ENCODE measurements around the gene FRAS1. TPM values are rescaled to one million over a fixed set of nuclear protein-coding genes. Genes with fewer than 3 reads are reported as not detected.

Gene FRAS1
- total and polyA plus RNA-seq, 2 donors (not counting 3 experiments of a cell fraction or from before 2014, with no cell fraction given) = 1.4 to 3.6 TPM

DNA sequence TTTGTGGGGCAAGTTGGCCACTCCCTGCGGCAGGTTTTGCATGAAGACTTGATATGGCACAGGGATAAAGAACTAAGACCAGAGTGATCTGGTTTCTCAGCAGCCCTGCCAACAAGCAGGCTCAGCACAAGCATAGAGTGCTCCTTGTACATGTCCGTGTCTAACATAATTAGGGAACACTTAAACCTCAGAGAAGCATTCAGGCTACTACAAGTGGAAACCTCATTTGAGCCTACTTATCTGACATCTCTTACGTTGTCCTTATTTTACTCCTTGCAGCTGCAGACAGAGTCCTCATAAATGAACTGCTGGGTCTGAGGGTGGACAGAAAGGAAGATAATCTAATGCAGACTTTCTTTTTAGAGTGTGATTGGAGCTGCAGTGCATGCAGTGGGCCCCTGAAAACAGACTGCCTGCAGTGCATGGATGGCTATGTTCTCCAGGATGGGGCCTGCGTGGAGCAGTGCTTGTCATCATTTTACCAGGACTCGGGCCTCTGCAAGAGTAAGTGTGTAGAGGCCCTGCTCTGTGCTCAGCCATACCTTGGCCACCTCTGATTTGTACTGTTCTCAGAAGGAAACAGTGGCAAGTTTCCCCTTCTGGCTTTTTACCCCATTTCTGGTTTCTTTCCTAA, 315.3 kb downstream of the FRAS1 start:
- CTCF ChIA-PET = no interaction called here
- FAIRE-seq = no peak
- POLR2A ChIA-PET = no interaction called here

DNA sequence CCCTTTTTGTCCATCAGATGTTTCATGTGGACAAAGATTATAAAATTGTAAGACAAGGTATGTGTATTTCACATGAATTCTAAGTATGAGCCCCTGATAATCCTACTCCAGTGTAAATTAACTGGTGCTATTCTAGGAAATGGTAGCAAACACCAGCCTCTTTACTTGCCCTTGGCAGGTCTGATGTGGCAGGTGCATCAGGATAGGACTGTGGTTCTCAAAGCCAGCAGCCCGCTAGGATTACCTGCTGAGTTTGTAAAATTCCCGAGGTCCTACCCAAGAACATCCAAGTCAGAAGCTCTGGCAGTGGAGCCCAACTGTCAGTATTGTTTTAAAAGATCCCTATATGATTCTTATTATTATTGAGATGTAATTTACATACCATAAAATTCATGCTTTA, 320.4 kb downstream of the FRAS1 start:
- Histone ChIP-seq H3K4me1 (ENCODE audit: control insufficient read depth, extremely low read depth, insufficient read depth, low read length) (no peaks in the 10 kb centered on the region), H3K79me2 (ENCODE audit: control insufficient read depth, insufficient read depth, low read length) (no peaks in the 10 kb centered on the region), H3K27ac (ENCODE audit: insufficient read depth, low read depth, low read length) (no peak overlapping the region), H2AFZ (ENCODE audit: low read depth, low read length) (no peak overlapping the region), H3K9me1 (replicated peaks; ENCODE audit: control insufficient read depth, extremely low read depth, insufficient read depth, low read length) (no peaks in the 10 kb centered on the region), H3K4me3 (replicated peaks in 1 of 3; ENCODE audit: insufficient read depth in 1 of 3, low read depth in 1 of 3, low read length in 3 of 3) (no peak overlapping the region), H3K9ac (replicated peaks; ENCODE audit: extremely low read depth, insufficient read depth, low read length) (no peak overlapping the region), H3K36me3 (ENCODE audit: control insufficient read depth in 2 of 2, extremely low read depth in 1 of 2, insufficient read depth in 2 of 2, low read length in 2 of 2) (no peaks in the 10 kb centered on the region), H3K27me3 (ENCODE audit: control insufficient read depth in 2 of 2, insufficient read depth in 2 of 2, low read length in 2 of 2) (no peaks in the 10 kb centered on the region), H4K20me1 (replicated peaks; ENCODE audit: control insufficient read depth, extremely low read depth, insufficient read depth, low read length) (no peaks in the 10 kb centered on the region), H3K9me3 (replicated peaks; ENCODE audit: control insufficient read depth, insufficient read depth, low read length) (no peaks in the 10 kb centered on the region), H3K4me2 (ENCODE audit: insufficient read depth, low read length) (no peak overlapping the region)
- POLR2A ChIA-PET = no interaction called here
- DNase-seq (ENCODE audit: low read depth, low spot score) (no peak), FAIRE-seq (no peak)
- dilution Hi-C loops (cut with MboI; ENCODE audit: extremely low pct_ligation_motif_present, low sequenced_read_pairs) (no loop called here), intact Hi-C loops (cut with micrococcal nuclease) (no loop called here)
- CTCF ChIA-PET = no interaction called here
- no TSS peak for BruUV-seq (replicated peaks)
- TF ChIP-seq MYC (IDR thresholded peaks at IDR 0.05; ENCODE audit: low read depth, low read length) = no peak
- no peak for TF ChIP-seq GATA2 (IDR thresholded peaks at IDR 0.05; ENCODE audit: insufficient read depth, insufficient read length, low read depth, low read length)
- TF ChIP-seq, protein P1, sequence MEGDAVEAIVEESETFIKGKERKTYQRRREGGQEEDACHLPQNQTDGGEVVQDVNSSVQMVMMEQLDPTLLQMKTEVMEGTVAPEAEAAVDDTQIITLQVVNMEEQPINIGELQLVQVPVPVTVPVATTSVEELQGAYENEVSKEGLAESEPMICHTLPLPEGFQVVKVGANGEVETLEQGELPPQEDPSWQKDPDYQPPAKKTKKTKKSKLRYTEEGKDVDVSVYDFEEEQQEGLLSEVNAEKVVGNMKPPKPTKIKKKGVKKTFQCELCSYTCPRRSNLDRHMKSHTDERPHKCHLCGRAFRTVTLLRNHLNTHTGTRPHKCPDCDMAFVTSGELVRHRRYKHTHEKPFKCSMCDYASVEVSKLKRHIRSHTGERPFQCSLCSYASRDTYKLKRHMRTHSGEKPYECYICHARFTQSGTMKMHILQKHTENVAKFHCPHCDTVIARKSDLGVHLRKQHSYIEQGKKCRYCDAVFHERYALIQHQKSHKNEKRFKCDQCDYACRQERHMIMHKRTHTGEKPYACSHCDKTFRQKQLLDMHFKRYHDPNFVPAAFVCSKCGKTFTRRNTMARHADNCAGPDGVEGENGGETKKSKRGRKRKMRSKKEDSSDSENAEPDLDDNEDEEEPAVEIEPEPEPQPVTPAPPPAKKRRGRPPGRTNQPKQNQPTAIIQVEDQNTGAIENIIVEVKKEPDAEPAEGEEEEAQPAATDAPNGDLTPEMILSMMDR (IDR thresholded peaks at IDR 0.05; ENCODE audit: extremely low read depth in 1 of 2, insufficient read depth in 1 of 2, low read depth in 1 of 2, low read length in 2 of 2) = no peak
- TF ChIP-seq FOS (IDR thresholded peaks at IDR 0.05; ENCODE audit: borderline replicate concordance, insufficient read depth, low read length) = no peak
- TF ChIP-seq EZH2 (IDR thresholded peaks at IDR 0.05; ENCODE audit: borderline replicate concordance, low read depth, low read length, severe bottlenecking) = no peak
- no peak for TF ChIP-seq POLR2AphosphoS5 (IDR thresholded peaks at IDR 0.05; ENCODE audit: insufficient read depth, low read depth, low read length)
- no peak for TF ChIP-seq JUN (IDR thresholded peaks at IDR 0.05; ENCODE audit: borderline replicate concordance, insufficient read depth, insufficient read length, low read depth)
- TF ChIP-seq POLR2A (IDR thresholded peaks at IDR 0.05; ENCODE audit: low read depth, low read length) = no peak
- TF ChIP-seq, protein P2, sequence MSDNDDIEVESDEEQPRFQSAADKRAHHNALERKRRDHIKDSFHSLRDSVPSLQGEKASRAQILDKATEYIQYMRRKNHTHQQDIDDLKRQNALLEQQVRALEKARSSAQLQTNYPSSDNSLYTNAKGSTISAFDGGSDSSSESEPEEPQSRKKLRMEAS (IDR thresholded peaks at IDR 0.05; ENCODE audit: insufficient read depth, insufficient read length) = no peak

More for the DNA sequence above, 315.3 kb downstream of the FRAS1 start:
- H3K79me2 ChIP-seq (ENCODE audit: control insufficient read depth, insufficient read depth, low read length) = no peaks in the 10 kb centered on the region
- H3K27me3 ChIP-seq (ENCODE audit: control insufficient read depth in 2 of 2, insufficient read depth in 2 of 2, low read length in 2 of 2) = no peaks in the 10 kb centered on the region
- H3K4me1 ChIP-seq (ENCODE audit: control insufficient read depth, extremely low read depth, insufficient read depth, low read length) = no peaks in the 10 kb centered on the region
- no peak overlapping the region for H3K4me3 ChIP-seq (replicated peaks in 1 of 3; ENCODE audit: insufficient read depth in 1 of 3, low read depth in 1 of 3, low read length in 3 of 3)
- no peak for DNase-seq (ENCODE audit: low read depth, low spot score)
- no peaks in the 10 kb centered on the region for H3K9me1 ChIP-seq (replicated peaks; ENCODE audit: control insufficient read depth, extremely low read depth, insufficient read depth, low read length)
- intact Hi-C loops (cut with micrococcal nuclease) (no loop called here), dilution Hi-C loops (cut with MboI; ENCODE audit: extremely low pct_ligation_motif_present, low sequenced_read_pairs) (no loop called here)
- TF ChIP-seq FOS (IDR thresholded peaks at IDR 0.05; ENCODE audit: borderline replicate concordance, insufficient read depth, low read length) = no peak
- TF ChIP-seq, protein P1 (IDR thresholded peaks at IDR 0.05; ENCODE audit: extremely low read depth in 1 of 2, insufficient read depth in 1 of 2, low read depth in 1 of 2, low read length in 2 of 2) = no peak
- TF ChIP-seq GATA2 (IDR thresholded peaks at IDR 0.05; ENCODE audit: insufficient read depth, insufficient read length, low read depth, low read length) = no peak
- TF ChIP-seq EZH2 (IDR thresholded peaks at IDR 0.05; ENCODE audit: borderline replicate concordance, low read depth, low read length, severe bottlenecking) = no peak
- H3K4me2 ChIP-seq (ENCODE audit: insufficient read depth, low read length) = no peak overlapping the region
- H2AFZ ChIP-seq (ENCODE audit: low read depth, low read length) = no peak overlapping the region
- BruUV-seq (replicated peaks) = no TSS peak
- no peaks in the 10 kb centered on the region for H4K20me1 ChIP-seq (replicated peaks; ENCODE audit: control insufficient read depth, extremely low read depth, insufficient read depth, low read length)
- H3K27ac ChIP-seq (ENCODE audit: insufficient read depth, low read depth, low read length) = no peak overlapping the region
- no peaks in the 10 kb centered on the region for H3K36me3 ChIP-seq (ENCODE audit: control insufficient read depth in 2 of 2, extremely low read depth in 1 of 2, insufficient read depth in 2 of 2, low read length in 2 of 2)
- no peak overlapping the region for H3K9ac ChIP-seq (replicated peaks; ENCODE audit: extremely low read depth, insufficient read depth, low read length)
- no peaks in the 10 kb centered on the region for H3K9me3 ChIP-seq (replicated peaks; ENCODE audit: control insufficient read depth, insufficient read depth, low read length)

Data from endothelial cell of umbilical vein (primary cell).